ENCODE data around the gene C11orf16. TPM values are rescaled to one million over a fixed set of nuclear protein-coding genes. Genes with fewer than 3 reads are reported as not detected.

Gene C11orf16
- total and polyA plus RNA-seq, 8 donors, result not detected

DNA sequence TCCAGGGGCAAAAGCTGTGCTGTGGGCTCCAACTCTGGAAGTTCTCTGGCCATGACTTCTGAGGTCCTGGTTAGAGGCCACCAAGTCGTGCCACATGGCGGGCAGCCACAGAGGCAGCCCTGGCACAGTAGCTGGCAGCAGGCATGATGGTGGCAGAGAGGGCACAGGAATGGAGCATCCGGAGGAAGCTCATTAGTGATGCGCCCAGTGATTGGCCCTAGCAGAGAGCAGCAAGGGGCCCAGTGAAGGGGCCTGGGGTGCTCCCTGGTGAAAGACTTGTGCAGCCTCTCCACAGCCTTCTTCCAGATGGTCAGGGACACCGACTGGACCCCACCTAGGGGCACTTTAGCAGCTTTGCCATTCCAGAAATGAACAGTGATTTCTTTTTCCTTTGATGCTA lies 7.0 kb downstream of the C11orf16 start:
- H3K4me1 ChIP-seq, result no peaks in the 10 kb centered on the region
- no peaks in the 10 kb centered on the region for H3K9me3 ChIP-seq
- no peak for TF ChIP-seq CTCF (IDR thresholded peaks at IDR 0.05)
- TF ChIP-seq POLR2AphosphoS5 (IDR thresholded peaks at IDR 0.05), result no peak
- TF ChIP-seq EP300 (IDR thresholded peaks at IDR 0.05), result no peak
- TF ChIP-seq POLR2A (IDR thresholded peaks at IDR 0.05), result no peak
- DNase-seq, result no peak
- no peak overlapping the region for H3K4me3 ChIP-seq
- no peak overlapping the region for H3K27ac ChIP-seq
- no peaks in the 10 kb centered on the region for H3K27me3 ChIP-seq
- intact Hi-C loops (cut with DNase I; ENCODE audit: low total_unique reads), result no loop called here
- 86 to 94% (median 90%) methylated on average over 5 of the region's 5 CpGs for WGBS, 5 donors
- H3K36me3 ChIP-seq, result peaks cover 3 to 52% (median 39%) of the 10 kb centered on the region in 4 donors

GRCh38 chr11:8922691-8923090 lies 10.1 kb downstream of the C11orf16 start:
- no peak overlapping the region for H3K27ac ChIP-seq
- no peak for DNase-seq
- peaks cover 0 to 8% (median 4%) of the 10 kb centered on the region in 4 donors for H3K4me1 ChIP-seq
- no peak overlapping the region for H3K4me3 ChIP-seq
- TF ChIP-seq EP300 (IDR thresholded peaks at IDR 0.05) (no peak), CTCF (IDR thresholded peaks at IDR 0.05) (no peak), POLR2A (IDR thresholded peaks at IDR 0.05) (no peak), POLR2AphosphoS5 (IDR thresholded peaks at IDR 0.05) (no peak)
- no peaks in the 10 kb centered on the region for H3K27me3 ChIP-seq
- WGBS, 5 donors, result 76 to 91% (median 86%) methylated on average over 4 to 5 of the region's 5 CpGs
- intact Hi-C loops (cut with DNase I; ENCODE audit: low total_unique reads), result no loop called here
- H3K9me3 ChIP-seq, result no peaks in the 10 kb centered on the region
- peaks cover 22 to 82% (median 70%) of the 10 kb centered on the region in 4 donors for H3K36me3 ChIP-seq

GRCh38 chr11:8917157-8917825 lies 15.5 kb downstream of the C11orf16 start:
- intact Hi-C loops (cut with DNase I; ENCODE audit: low total_unique reads), result no loop called here
- Histone ChIP-seq H3K27me3 (no peaks in the 10 kb centered on the region), H3K27ac (peak overlapping the region in 4 of 5 donors; percentile 21 to 65 (median 41)), H3K9me3 (no peaks in the 10 kb centered on the region), H3K4me3 (no peak overlapping the region), H3K36me3 (peaks cover 22 to 64% (median 56%) of the 10 kb centered on the region in 4 donors), H3K4me1 (peaks cover 12 to 47% (median 31%) of the 10 kb centered on the region in 4 donors)
- WGBS, 5 donors, result 50 to 72% (median 66%) methylated on average over 5 of the region's 5 CpGs
- TF ChIP-seq POLR2AphosphoS5 (IDR thresholded peaks at IDR 0.05) (no peak), POLR2A (IDR thresholded peaks at IDR 0.05) (no peak), EP300 (IDR thresholded peaks at IDR 0.05) (no peak), CTCF (IDR thresholded peaks at IDR 0.05) (no peak)
- DNase-seq, result peak; percentile 42 to 56

DNA sequence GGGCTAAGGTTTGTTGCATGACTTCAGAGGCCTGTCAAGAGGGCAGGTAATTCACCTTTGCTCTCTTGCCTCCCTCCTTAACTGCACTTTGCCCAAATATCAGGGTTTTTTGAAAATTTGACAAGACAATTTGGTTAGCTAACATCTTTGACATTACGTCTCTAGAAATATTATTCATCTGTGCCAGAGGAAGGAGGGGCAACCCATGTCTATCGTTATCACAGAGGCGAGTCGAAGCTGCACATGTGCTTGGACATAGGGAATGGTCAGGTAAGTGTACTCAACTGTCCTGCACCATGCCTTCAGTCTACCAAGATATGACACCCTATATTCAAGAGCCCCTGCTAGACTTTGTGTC lies 18.1 kb downstream of the C11orf16 start:
- Histone ChIP-seq H3K4me1 (peaks cover 22 to 63% (median 47%) of the 10 kb centered on the region in 4 donors), H3K9me3 (no peaks in the 10 kb centered on the region), H3K27ac (peak overlapping the region in 3 of 5 donors; percentile 41 to 76 (median 72)), H3K27me3 (no peaks in the 10 kb centered on the region), H3K36me3 (peaks cover 9 to 37% (median 29%) of the 10 kb centered on the region in 4 donors), H3K4me3 (peak overlapping the region in 2 of 4 donors; percentile 5 to 32)
- intact Hi-C loops (cut with DNase I; ENCODE audit: low total_unique reads), result no loop called here
- no peak for DNase-seq
- TF ChIP-seq EP300 (IDR thresholded peaks at IDR 0.05) (no peak), POLR2AphosphoS5 (IDR thresholded peaks at IDR 0.05) (no peak), POLR2A (IDR thresholded peaks at IDR 0.05) (no peak), CTCF (IDR thresholded peaks at IDR 0.05) (peak in 1 of 7 experiments; percentile 1)
- 57 to 66% (median 59%) methylated on average over 4 of the region's 4 CpGs for WGBS, 5 donors
